ENCODE data around the gene DUSP8.
"Not testable (repeated sequence)": the region's sequence is repeated elsewhere in the genome, so short reads cannot be mapped to it uniquely, and the experiment has no call there.

DUSP8 gene

GRCh38 chr11:1572197-1573076 lies at the start of gene DUSP8:
TSS of gene DUSP8 (minus strand) at chr11:1572271. CDS start at chr11:1565826, 6,445 bp downstream.
- peak; percentile 93 for DNase-seq (ENCODE audit: low read depth)

GRCh38 chr11:1619449-1619848 lies 47.4 kb upstream of the DUSP8 start:
- no peak for DNase-seq (ENCODE audit: low read depth)

- no peak for DNase-seq (ENCODE audit: low read depth)
Observed at GRCh38 chr11:1618231-1618630, 46.2 kb upstream of the DUSP8 start.

- no peak for DNase-seq (ENCODE audit: low read depth)
Observed at GRCh38 chr11:1608363-1608762, 36.3 kb upstream of the DUSP8 start, which contains the start of gene KRTAP5-3. TSS of gene KRTAP5-3 (minus strand) at chr11:1608463. CDS start at chr11:1608385, 78 bp downstream.

- DNase-seq (ENCODE audit: low read depth) = not testable (repeated sequence)
Observed at GRCh38 chr11:1607901-1608300, 35.8 kb upstream of the DUSP8 start.

GRCh38 chr11:1607156-1607845 lies 35.2 kb upstream of the DUSP8 start:
- DNase-seq (ENCODE audit: low read depth) = not testable (repeated sequence)

DNA sequence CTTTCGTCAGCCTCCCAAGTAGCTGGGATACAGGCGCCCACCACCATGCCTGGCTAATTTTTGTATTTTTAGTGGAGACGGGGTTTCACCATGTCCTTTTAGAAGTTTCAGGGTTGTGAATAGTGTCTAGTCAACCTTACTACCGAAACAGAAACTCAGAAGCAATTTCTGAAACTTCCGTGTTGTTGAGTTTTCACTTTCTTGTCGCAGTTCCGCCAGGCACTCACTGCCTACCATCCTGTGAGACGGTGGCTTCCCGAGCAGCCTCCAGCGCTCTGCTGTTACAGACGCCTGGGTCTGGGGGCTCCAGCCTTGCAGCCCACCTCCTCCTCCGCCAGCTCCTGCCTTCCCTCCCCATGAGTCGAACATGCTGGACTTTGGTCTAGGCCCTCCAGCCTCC lies 33.9 kb upstream of the DUSP8 start:
- DNase-seq (ENCODE audit: low read depth) = not testable (repeated sequence)

DNA sequence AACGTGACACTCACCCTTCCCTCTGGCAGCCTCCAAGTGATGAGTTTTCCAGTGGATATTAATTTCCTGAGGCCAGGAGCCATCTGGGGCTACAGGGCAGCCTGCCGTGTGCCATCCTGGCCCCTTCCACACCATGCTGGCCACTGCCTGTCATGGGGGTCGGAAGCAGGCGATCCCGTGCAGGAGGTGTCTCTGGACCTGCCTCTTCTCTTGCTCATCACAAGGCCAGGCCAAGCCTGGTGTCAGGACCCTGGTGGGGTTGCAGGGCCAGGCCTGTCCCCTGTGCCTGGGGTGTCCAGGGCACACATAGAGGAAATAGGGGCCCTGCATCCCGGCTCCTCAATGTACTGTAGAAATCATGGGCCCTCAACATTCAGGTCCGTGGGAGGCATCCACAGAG lies 32.6 kb upstream of the DUSP8 start:
- no peak for DNase-seq (ENCODE audit: low read depth)

GRCh38 chr11:1604181-1604580 lies 32.1 kb upstream of the DUSP8 start:
- no peak for DNase-seq (ENCODE audit: low read depth)

DNA sequence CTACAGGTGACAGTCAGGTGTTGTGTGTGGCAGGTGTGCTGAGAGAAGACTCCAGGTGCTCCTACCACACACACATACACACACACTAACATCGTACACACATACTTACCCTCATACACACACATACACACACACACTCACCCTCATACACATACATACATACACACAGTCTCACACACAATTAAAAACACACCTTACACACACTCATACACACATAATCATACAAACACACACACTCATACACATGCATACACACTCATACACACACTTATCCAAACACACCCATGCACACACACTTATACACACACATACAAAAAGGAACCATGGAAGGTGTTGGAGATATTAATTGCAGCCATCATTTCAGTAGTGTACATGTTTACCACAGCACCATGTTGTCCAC lies 31.6 kb upstream of the DUSP8 start:
- DNase-seq (ENCODE audit: low read depth) = no peak

DNA sequence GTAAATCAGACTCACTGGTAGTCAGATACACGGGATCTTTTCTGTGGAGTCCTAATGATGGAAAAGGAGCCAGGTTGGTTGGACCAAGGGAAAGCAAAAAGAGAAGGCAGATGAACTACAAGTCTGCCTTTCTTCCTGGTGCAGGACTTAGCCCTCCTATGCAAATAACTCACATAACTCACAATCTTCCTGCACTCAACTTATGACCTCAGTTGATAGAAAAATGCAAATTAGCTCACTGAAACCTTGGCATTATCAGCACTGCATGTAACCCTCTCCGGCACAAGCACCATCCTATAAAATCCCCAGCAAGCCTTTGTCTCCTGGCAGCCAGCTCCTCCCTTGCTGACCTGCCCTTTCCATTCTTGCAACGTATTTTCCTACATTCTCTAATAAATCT lies 29.6 kb upstream of the DUSP8 start:
- DNase-seq (ENCODE audit: low read depth) = not testable (repeated sequence)

GRCh38 chr11:1600626-1601025 lies 28.6 kb upstream of the DUSP8 start:
- DNase-seq (ENCODE audit: low read depth) = no peak

DNA sequence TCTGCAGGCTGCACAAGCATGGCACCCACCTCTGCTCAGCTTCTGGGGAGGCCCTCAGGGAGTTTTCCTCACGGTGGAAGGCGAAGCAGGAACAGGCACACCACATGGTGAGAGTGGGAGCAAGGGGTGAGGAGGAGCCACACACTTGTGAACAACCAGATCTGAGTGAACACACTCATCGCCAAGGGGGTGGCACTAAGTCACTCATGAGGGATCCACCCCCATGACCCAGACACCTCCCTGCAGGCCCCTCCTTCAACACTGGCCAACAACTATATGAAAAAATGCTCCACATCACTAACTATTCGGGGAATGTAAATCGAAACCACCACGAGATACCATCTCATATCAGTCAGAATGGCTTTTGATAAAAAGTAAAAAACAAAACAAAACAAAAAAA lies 26.7 kb upstream of the DUSP8 start:
- no peak for DNase-seq (ENCODE audit: low read depth)

DNA sequence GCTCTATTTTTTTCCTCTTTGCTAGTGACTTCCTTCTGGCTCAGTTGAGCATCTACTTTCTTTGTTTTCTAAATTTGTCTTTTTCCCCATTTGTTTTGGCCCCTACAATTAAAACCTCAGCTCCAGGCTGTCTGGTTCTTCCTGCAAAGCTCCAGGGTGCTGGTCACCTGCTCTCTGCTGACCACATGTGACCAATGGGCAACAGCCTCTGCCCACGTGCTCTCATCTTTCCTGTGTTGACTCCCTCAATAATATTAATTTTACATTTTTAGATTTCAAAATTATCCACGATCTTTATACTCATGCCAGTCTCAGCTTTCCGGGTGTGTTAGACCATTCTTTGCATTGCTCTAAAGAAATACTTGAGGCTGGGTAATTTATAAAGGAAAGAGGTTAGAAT lies 26.3 kb upstream of the DUSP8 start:
- DNase-seq (ENCODE audit: low read depth) = not testable (repeated sequence)

- no peak for DNase-seq (ENCODE audit: low read depth)
Observed at GRCh38 chr11:1597994-1598380, 25.9 kb upstream of the DUSP8 start, which contains the start of gene KRTAP5-2. TSS of gene KRTAP5-2 (minus strand) at chr11:1598294. CDS start at chr11:1598250, 44 bp downstream.

DNA sequence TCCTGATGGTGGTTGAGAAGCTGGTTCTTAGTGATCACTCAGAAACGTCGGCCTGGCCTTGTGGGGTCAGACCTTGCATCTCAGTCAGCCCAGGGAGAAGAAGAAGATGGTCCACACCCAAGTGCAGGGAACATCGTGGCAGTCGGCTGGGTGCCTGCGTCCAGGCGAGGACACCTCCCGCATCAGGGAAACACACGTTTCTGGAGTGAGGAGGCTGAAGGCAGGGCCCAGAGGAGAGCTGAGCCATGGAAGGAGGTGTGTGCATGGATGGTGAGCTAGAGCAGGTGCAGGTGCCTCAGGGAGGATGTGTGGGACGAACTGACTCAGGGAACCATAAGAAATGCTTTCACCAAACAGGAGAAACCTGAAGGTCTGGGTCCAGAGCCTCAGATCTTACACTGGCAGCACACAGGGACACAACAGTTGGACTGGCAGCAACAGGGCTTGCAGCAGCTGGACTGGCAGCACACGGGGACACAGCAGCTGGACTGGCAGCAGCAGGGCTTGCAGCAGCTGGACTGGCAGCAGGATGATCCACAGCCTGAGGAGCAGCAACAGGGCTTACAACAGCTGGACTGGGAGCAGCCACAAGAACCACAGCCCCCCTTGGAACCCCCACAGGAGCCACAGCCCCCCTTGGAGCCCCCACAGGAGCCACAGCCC lies 25.4 kb upstream of the DUSP8 start:
- no peak for DNase-seq (ENCODE audit: low read depth)

GRCh38 chr11:1596576-1597121 lies 24.6 kb upstream of the DUSP8 start:
- not testable (repeated sequence) for DNase-seq (ENCODE audit: low read depth)

- not testable (repeated sequence) for DNase-seq (ENCODE audit: low read depth)
Observed at GRCh38 chr11:1595994-1596575, 24.0 kb upstream of the DUSP8 start.

GRCh38 chr11:1592628-1593027 lies 20.6 kb upstream of the DUSP8 start:
- DNase-seq (ENCODE audit: low read depth) = no peak

DNA sequence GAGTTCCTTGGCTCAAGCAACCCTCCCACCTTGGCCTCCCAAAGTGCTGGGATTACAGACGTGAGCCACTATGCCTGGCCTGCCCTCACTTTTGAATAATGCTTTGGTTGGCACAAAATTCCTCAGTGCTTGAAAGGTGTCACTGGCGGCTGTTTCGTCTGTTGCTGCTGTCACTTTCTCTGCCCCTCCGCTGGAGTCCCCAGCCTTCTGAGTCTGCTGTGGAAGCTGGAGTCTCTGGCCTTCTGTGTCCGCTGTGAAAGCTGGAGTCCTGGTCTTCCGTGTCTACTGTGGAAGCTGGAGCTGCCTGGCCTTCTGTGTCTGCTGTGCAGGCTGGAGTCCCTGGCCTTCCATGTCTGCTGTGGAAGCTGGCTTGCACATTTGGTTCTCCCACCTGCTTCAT lies 17.9 kb upstream of the DUSP8 start:
- DNase-seq (ENCODE audit: low read depth) = no peak

DNA sequence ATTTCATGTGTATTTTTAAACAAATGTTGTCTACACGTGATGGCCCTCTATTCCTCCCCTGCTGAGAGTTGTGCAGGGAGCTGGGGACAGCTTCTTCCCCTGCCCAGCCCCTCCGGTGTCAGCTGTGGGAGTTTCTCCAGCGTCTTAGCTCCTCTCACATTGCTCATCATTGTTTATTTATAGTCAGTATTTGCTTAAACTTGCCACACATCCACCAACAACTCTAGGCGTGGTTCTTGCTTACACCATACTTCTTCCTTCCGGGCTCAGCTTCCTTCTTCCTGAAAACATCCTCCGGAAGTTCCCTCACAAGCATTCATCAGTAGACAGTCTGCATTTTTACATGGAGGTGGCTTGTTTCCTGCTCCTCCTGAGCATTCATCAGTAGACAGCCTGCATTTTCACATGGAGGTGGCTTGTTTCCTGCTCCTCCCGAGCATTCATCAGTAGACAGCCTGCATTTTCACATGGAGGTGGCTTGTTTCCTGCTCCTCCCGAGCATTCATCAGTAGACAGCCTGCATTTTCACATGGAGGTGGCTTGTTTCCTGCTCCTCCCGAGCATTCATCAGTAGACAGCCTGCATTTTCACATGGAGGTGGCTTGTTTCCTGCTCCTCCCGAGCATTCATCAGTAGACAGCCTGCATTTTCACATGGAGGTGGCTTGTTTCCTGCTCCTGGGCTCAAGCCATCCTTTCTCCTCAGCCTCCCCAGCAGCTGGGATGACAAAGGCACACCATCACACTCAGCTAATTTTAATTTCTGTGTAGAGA lies 17.3 kb upstream of the DUSP8 start:
- not testable (repeated sequence) for DNase-seq (ENCODE audit: low read depth)

All from stimulated activated CD4-positive, alpha-beta T cell treated with anti-CD3 and anti-CD28 coated beads, Interleukin-2, amount 100 ng/mL, for 4 hours (primary cell).